ENCODE data around the gene SGPP2. TPM values are rescaled to one million over a fixed set of nuclear protein-coding genes. Genes with fewer than 3 reads are reported as not detected.

The SGPP2 gene
- total RNA-seq, 2 donors from 2014 or later: 3.3 to 3.7 TPM

DNA sequence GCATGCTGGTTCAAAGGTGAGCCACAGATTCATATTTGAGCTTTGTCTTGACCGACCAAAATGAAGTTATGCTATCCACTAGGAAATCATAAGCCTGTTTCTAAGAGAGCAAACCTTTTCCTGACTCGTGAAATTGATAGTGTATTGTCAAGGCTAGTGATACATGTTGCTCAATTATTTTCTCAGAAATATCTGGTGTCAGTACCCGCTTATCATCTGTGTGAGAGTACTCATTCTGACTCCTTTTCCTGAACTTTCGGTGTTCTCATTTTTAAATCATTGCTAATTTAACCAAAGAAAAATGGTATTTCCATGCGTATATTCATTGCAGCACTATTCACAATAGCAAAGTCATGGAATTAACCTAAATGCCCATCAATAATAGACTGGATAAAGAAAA is 56.2 kb downstream of the SGPP2 start:
- intact Hi-C loops (cut with DNase I): no loop called here
- Histone ChIP-seq H3K9me3 (no peaks in the 10 kb centered on the region), H3K36me3 (no peaks in the 10 kb centered on the region), H3K4me1 (replicated peaks) (no peaks in the 10 kb centered on the region), H3K27ac (no peak overlapping the region), H3K4me3 (no peak overlapping the region), H3K27me3 (replicated peaks; ENCODE audit: insufficient read depth) (no peaks in the 10 kb centered on the region)
- TF ChIP-seq POLR2AphosphoS5 (IDR thresholded peaks at IDR 0.05) (no peak), POLR2A (IDR thresholded peaks at IDR 0.05) (no peak)
- TF ChIP-seq, protein P1, sequence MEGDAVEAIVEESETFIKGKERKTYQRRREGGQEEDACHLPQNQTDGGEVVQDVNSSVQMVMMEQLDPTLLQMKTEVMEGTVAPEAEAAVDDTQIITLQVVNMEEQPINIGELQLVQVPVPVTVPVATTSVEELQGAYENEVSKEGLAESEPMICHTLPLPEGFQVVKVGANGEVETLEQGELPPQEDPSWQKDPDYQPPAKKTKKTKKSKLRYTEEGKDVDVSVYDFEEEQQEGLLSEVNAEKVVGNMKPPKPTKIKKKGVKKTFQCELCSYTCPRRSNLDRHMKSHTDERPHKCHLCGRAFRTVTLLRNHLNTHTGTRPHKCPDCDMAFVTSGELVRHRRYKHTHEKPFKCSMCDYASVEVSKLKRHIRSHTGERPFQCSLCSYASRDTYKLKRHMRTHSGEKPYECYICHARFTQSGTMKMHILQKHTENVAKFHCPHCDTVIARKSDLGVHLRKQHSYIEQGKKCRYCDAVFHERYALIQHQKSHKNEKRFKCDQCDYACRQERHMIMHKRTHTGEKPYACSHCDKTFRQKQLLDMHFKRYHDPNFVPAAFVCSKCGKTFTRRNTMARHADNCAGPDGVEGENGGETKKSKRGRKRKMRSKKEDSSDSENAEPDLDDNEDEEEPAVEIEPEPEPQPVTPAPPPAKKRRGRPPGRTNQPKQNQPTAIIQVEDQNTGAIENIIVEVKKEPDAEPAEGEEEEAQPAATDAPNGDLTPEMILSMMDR (IDR thresholded peaks at IDR 0.05): no peak
- WGBS: 94% methylated on average over 5 of the region's 5 CpGs
- DNase-seq (ENCODE audit: low spot score): no peak

GRCh38 chr2:222481941-222482340 is 57.6 kb downstream of the SGPP2 start:
- TF ChIP-seq POLR2AphosphoS5 (IDR thresholded peaks at IDR 0.05) (no peak), POLR2A (IDR thresholded peaks at IDR 0.05) (no peak)
- TF ChIP-seq, protein P1 (IDR thresholded peaks at IDR 0.05): no peak
- no peak for DNase-seq (ENCODE audit: low spot score)
- Histone ChIP-seq H3K27me3 (replicated peaks; ENCODE audit: insufficient read depth) (no peaks in the 10 kb centered on the region), H3K4me3 (no peak overlapping the region), H3K9me3 (no peaks in the 10 kb centered on the region), H3K36me3 (no peaks in the 10 kb centered on the region), H3K27ac (no peak overlapping the region), H3K4me1 (replicated peaks) (no peaks in the 10 kb centered on the region)
- intact Hi-C loops (cut with DNase I): no loop called here

DNA sequence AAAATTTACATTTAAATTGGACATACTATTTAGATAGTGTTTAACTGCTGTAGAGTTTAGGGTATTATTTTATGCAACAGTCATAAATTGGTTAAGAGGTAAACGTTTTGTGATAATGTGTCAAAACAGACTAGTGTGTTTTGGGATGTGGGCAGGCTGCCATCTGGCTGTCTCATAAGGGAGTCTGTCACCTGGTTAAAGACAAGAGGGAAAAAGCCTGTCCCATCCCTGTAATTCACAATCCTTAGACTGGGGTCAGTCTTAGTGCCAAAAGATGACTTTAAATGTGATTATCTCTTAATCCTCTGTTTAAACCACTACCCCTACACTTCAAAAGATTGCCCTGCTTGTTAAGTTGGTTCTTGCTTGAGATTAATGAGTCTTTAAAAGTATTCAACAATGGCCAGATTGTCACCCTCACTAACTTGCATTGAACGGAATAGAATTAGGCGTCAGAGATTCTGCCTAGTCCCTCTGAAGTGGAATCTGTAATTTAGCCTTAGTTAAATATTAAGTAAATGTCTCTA is 59.2 kb downstream of the SGPP2 start:
- no peaks in the 10 kb centered on the region for H3K4me1 ChIP-seq (replicated peaks)
- no peaks in the 10 kb centered on the region for H3K9me3 ChIP-seq
- H3K27me3 ChIP-seq (replicated peaks; ENCODE audit: insufficient read depth): no peaks in the 10 kb centered on the region
- no peak for TF ChIP-seq POLR2A (IDR thresholded peaks at IDR 0.05)
- no peak for TF ChIP-seq POLR2AphosphoS5 (IDR thresholded peaks at IDR 0.05)
- TF ChIP-seq, protein P1 (IDR thresholded peaks at IDR 0.05): no peak
- H3K36me3 ChIP-seq: no peaks in the 10 kb centered on the region
- no peak for DNase-seq (ENCODE audit: low spot score)
- H3K4me3 ChIP-seq: no peak overlapping the region
- intact Hi-C loops (cut with DNase I): no loop called here
- 26% methylated on average over 3 of the region's 3 CpGs for WGBS
- H3K27ac ChIP-seq: no peak overlapping the region

GRCh38 chr2:222485367-222486211 is 61.2 kb downstream of the SGPP2 start:
- DNase-seq (ENCODE audit: low spot score): no peak
- intact Hi-C loops (cut with DNase I): no loop called here
- 89% methylated on average over 12 of the region's 12 CpGs for WGBS

More at GRCh38 chr2:222485367-222486211, 61.2 kb downstream of the SGPP2 start:
- no peak overlapping the region for H3K27ac ChIP-seq
- H3K36me3 ChIP-seq: no peaks in the 10 kb centered on the region
- no peaks in the 10 kb centered on the region for H3K9me3 ChIP-seq
- H3K4me1 ChIP-seq (replicated peaks): no peaks in the 10 kb centered on the region
- TF ChIP-seq POLR2AphosphoS5 (IDR thresholded peaks at IDR 0.05) (no peak), POLR2A (IDR thresholded peaks at IDR 0.05) (no peak)
- TF ChIP-seq, protein P1 (IDR thresholded peaks at IDR 0.05): no peak
- H3K4me3 ChIP-seq: no peak overlapping the region
- no peaks in the 10 kb centered on the region for H3K27me3 ChIP-seq (replicated peaks; ENCODE audit: insufficient read depth)
